HL-60 (cell line): Measurements from ENCODE around the gene CLPTM1.
A peak's percentile ranks its signal among the peaks of the same experiment; 100 is the strongest.

Source experiments
- DNase-seq, 2 experiments: peaks; one replicate each; pipeline ENCODE4 v3.0.0-alpha.2; 2010 to 2020; ENCODE audit warnings: low read depth in 1 of 2, low spot score in 1 of 2
- H3K27ac ChIP-seq: fragments of 250-450 bp; sonication (Bioruptor Pico); replicated peaks from 2 replicates; pipeline ENCODE4 v1.5.1; 2020; ENCODE audit warnings: mild to moderate bottlenecking, moderate library complexity
- H3K27me3 ChIP-seq: fragments of 250-450 bp; sonication (Bioruptor Pico); 2 replicates; pipeline ENCODE4 v1.5.1; 2021; ENCODE audit warnings: mild to moderate bottlenecking, moderate library complexity; ENCODE audit not compliant: insufficient read depth, poor library complexity, severe bottlenecking
- H3K4me3 ChIP-seq: replicated peaks from 2 replicates; pipeline ENCODE4 v1.5.1; 2011; ENCODE audit warnings: mild to moderate bottlenecking, control low read depth, low read length; ENCODE audit not compliant: insufficient read depth
- GABPA ChIP-seq: IDR thresholded peaks from 2 replicates; pipeline ENCODE4 v1.6.1; 2012; ENCODE audit warnings: low read depth
- POLR2AphosphoS5 ChIP-seq: IDR thresholded peaks from 2 replicates; pipeline ENCODE4 v1.6.1; 2012; ENCODE audit warnings: low read depth
- SPI1 ChIP-seq: IDR thresholded peaks from 2 replicates; pipeline ENCODE4 v1.6.1; 2012; ENCODE audit warnings: low read depth, mild to moderate bottlenecking, borderline replicate concordance
- TF ChIP-seq, protein P1 (sequence below): IDR thresholded peaks from one replicate; pipeline ENCODE4 v1.5.1; 2011; ENCODE audit warnings: low read length, control low read depth, inconsistent platforms; ENCODE audit not compliant: insufficient read depth
- TF ChIP-seq, protein P2 (sequence below): IDR thresholded peaks from 2 replicates; pipeline ENCODE4 v1.6.1; 2012; ENCODE audit warnings: low read depth; ENCODE audit not compliant: insufficient replicate concordance

The CLPTM1 gene

DNA sequence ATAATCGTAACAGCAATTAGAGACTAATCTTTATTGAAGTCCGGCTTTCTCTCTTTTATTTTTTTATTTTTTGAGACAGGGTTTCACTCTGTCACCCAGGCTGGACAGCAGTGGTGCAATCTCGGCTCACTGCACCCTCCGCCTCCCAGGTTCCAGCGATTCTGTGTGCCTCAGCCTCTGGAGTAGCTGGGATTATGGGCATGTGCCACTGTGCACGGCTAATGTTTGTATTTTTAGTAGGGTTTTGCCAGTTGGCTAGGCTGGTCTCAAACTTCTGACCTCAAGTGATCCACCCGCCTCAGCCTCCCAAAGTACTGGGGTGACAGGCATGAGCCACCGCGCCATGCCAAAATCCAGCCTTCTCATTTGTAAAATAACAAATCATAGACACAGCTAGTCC lies 5.6 kb upstream of the CLPTM1 start:
- no peaks in the 10 kb centered on the region for H3K27me3 ChIP-seq
- DNase-seq: no peak
- H3K27ac ChIP-seq: no peak overlapping the region
- no peak overlapping the region for H3K4me3 ChIP-seq
- no peak for TF ChIP-seq POLR2AphosphoS5
- TF ChIP-seq, protein P1, sequence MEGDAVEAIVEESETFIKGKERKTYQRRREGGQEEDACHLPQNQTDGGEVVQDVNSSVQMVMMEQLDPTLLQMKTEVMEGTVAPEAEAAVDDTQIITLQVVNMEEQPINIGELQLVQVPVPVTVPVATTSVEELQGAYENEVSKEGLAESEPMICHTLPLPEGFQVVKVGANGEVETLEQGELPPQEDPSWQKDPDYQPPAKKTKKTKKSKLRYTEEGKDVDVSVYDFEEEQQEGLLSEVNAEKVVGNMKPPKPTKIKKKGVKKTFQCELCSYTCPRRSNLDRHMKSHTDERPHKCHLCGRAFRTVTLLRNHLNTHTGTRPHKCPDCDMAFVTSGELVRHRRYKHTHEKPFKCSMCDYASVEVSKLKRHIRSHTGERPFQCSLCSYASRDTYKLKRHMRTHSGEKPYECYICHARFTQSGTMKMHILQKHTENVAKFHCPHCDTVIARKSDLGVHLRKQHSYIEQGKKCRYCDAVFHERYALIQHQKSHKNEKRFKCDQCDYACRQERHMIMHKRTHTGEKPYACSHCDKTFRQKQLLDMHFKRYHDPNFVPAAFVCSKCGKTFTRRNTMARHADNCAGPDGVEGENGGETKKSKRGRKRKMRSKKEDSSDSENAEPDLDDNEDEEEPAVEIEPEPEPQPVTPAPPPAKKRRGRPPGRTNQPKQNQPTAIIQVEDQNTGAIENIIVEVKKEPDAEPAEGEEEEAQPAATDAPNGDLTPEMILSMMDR: no peak
- no peak for TF ChIP-seq SPI1
- TF ChIP-seq, protein P2, sequence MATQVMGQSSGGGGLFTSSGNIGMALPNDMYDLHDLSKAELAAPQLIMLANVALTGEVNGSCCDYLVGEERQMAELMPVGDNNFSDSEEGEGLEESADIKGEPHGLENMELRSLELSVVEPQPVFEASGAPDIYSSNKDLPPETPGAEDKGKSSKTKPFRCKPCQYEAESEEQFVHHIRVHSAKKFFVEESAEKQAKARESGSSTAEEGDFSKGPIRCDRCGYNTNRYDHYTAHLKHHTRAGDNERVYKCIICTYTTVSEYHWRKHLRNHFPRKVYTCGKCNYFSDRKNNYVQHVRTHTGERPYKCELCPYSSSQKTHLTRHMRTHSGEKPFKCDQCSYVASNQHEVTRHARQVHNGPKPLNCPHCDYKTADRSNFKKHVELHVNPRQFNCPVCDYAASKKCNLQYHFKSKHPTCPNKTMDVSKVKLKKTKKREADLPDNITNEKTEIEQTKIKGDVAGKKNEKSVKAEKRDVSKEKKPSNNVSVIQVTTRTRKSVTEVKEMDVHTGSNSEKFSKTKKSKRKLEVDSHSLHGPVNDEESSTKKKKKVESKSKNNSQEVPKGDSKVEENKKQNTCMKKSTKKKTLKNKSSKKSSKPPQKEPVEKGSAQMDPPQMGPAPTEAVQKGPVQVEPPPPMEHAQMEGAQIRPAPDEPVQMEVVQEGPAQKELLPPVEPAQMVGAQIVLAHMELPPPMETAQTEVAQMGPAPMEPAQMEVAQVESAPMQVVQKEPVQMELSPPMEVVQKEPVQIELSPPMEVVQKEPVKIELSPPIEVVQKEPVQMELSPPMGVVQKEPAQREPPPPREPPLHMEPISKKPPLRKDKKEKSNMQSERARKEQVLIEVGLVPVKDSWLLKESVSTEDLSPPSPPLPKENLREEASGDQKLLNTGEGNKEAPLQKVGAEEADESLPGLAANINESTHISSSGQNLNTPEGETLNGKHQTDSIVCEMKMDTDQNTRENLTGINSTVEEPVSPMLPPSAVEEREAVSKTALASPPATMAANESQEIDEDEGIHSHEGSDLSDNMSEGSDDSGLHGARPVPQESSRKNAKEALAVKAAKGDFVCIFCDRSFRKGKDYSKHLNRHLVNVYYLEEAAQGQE: no peak
- TF ChIP-seq GABPA: no peak

DNA sequence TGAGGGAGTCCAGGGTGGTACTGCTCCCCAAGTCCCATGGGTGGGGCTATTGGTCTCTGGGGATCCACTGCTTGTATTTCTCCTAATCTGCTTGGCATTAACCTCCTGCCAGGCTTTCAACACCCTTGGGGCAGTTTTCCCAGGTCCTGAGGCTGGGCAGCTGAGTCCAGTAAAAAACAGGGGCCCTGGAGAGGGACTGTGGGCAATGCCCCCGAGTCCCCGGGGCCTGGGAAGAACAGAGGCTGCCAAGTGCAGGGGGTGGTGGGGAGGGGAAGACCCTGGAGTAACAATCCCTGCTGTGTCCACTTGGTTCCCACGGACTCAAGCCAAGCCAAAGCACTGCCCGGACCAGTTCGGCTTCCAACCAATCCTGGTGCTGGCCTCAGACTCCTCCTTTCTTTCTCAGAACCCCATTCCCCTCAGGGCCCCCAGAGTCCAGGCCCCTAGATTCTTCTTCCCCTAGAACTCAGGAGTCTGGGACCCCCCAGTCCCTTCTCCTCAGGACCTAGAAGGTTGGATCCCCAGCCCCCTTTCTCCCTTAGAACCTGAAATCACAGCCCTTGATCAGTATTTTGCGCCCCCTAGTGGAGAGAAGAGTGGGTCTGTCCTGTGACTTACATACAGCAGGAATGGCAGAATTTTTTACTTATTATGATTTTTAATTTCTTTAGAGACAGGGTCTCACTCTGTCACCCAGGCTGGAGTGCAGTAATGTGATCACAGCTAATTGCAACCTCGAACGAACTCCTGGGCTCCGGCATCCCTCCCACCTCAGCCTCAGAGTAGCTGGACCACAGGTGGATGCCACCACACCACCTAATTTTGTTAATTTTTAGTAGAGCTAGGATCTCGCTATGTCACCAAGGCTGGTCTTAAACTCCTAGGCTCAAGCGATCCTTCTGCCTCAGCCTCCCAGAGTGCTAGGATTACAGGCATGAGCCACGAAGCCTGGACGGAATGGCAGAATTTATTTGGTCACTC lies 3.7 kb upstream of the CLPTM1 start:
- H3K27ac ChIP-seq: no peak overlapping the region
- no peaks in the 10 kb centered on the region for H3K27me3 ChIP-seq
- peak; percentile 51 to 71 for DNase-seq
- TF ChIP-seq SPI1: no peak
- TF ChIP-seq, protein P1: peak; percentile 71
- no peak overlapping the region for H3K4me3 ChIP-seq

DNA sequence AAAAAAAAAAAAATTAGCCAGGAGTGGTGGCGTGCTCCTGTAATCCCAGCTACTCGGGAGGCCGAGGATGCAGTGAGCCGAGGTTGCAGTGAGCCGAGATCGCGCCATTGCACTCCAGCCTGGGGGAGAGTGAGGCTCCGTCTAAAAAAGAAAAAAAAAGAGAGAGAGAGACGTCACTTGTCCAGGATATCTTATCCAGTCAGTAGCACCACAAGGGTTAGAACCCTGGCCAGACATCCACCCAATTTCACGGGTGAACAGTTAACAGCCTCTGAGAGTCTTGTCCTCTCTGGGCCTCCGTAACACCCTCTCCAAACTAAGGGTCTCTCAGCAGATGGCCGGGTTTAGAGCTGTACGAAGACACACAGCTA lies 917 bp upstream of the CLPTM1 start:
- no peak for TF ChIP-seq GABPA
- TF ChIP-seq, protein P2: no peak
- peak overlapping the region; percentile 96 for H3K27ac ChIP-seq
- H3K4me3 ChIP-seq: peak overlapping the region; percentile 94
- no peaks in the 10 kb centered on the region for H3K27me3 ChIP-seq
- no peak for DNase-seq

DNA sequence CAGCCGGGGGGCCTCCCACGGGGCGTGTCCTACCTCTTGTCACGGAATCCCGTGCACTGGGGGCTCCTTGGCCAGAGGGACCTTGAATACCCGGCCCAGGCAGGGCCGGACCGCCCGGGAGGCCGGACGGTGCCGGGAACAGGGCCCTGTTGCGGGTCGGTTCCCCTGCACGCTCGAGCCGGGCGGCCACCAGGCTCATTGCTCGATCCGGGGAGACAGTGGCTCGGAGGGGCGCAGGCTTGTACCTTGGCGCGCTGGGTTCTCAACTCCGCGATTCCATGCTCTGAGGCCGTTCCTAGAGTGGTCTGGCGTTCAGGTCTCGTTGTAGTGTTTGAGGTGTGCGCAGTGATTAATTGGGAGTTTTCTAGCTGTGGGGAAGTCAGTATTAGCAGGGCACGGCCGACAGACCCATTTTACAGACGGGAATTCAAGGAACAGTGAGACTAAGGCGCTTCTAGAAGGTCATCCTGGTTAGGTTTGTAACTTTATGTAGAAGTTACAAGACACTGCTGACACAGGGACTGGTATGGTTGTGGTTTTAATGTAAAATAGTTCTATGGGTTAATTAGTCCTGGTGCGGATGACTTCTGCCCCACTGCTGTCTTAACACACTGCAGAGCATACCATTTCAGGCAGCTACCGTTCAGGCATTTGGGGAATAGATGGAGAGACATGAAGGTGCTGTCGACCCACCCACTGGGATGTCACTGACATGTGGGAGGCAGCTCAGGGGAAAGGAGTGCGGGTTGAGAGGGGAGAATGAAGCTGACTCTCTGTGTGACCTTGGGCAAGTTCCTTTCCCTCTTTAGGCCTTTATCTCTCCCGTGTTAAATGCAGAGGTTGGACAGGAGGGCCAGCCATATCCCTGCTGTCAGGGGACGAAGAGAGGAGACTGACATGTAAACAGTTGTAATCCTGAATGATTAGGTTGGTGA lies 592 bp downstream of the CLPTM1 start:
- TF ChIP-seq SPI1 (no peak), POLR2AphosphoS5 (no peak; the same call in 1 of the 2 replicates), GABPA (no peak)
- TF ChIP-seq, protein P2: no peak
- TF ChIP-seq, protein P1: no peak
- DNase-seq: no peak
- Histone ChIP-seq H3K27ac (peak overlapping the region; percentile 96), H3K4me3 (peak overlapping the region; percentile 86), H3K27me3 (no peaks in the 10 kb centered on the region)
